ENCODE data around the gene TCF15. TPM values are rescaled to one million over a fixed set of nuclear protein-coding genes. Genes with fewer than 3 reads are reported as not detected.

TCF15 gene
- total and polyA plus RNA-seq, 2 of the 13 experiments (the other 11 are each of a cell fraction or from before 2014, with no cell fraction given): not detected

DNA sequence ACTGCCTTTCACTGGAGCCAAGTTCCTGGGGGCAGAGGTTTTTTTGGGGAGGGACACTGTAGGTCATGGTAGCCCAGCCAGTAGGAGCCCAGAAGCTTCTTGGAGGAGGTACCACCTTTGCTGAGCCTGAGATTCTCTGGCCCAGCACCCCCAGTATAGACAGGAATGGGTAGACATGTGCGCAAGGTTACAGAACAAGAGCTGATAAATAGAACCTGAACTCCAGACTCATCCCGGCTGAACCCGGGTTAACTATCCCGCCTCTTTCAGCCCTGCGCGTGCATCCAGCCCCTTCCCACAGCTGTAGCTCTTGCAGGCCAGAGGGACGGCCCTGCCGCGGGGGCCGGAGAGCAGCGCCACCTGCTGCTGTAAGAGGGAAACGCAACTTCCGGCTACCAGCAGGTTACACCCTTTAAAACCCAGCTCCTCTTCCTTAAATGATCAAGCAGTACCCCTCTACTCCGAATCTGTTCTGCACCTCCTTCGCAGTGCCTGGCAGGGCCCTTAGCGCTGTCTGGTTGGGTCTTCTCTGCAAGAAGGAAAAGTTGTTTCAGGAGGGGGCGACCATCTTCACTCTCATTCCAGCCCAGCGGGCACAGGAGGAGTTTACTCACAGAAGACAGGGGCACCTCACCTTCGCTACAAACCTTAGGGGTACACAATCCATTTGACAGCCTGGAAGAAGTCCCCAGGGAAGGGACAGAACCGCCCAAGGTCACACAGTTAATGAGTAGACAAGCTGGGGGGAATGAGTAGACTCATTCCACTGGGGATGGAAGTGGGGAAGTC, 35.4 kb upstream of the TCF15 start (continued):
- no peak for TF ChIP-seq FLYWCH1 (CRISPR knock-in tag; IDR thresholded peaks at IDR 0.05)
- TF ChIP-seq, protein P1, sequence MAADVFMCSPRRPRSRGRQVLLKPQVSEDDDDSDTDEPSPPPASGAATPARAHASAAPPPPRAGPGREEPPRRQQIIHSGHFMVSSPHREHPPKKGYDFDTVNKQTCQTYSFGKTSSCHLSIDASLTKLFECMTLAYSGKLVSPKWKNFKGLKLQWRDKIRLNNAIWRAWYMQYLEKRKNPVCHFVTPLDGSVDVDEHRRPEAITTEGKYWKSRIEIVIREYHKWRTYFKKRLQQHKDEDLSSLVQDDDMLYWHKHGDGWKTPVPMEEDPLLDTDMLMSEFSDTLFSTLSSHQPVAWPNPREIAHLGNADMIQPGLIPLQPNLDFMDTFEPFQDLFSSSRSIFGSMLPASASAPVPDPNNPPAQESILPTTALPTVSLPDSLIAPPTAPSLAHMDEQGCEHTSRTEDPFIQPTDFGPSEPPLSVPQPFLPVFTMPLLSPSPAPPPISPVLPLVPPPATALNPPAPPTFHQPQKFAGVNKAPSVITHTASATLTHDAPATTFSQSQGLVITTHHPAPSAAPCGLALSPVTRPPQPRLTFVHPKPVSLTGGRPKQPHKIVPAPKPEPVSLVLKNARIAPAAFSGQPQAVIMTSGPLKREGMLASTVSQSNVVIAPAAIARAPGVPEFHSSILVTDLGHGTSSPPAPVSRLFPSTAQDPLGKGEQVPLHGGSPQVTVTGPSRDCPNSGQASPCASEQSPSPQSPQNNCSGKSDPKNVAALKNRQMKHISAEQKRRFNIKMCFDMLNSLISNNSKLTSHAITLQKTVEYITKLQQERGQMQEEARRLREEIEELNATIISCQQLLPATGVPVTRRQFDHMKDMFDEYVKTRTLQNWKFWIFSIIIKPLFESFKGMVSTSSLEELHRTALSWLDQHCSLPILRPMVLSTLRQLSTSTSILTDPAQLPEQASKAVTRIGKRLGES (CRISPR knock-in tag; IDR thresholded peaks at IDR 0.05; ENCODE audit: borderline replicate concordance): no peak
- no peak for TF ChIP-seq RBAK (CRISPR knock-in tag; IDR thresholded peaks at IDR 0.05)
- peak; percentile 90 for TF ChIP-seq BRCA1 (CRISPR knock-in tag; IDR thresholded peaks at IDR 0.05)
- TF ChIP-seq ZNF101 (CRISPR knock-in tag; IDR thresholded peaks at IDR 0.05; ENCODE audit: borderline replicate concordance, low read depth): no peak
- peak in 1 of 2 experiments; percentile 47; a peak in 1 of 4 replicates for TF ChIP-seq NR2F1 (CRISPR knock-in tag; IDR thresholded peaks at IDR 0.05)
- TF ChIP-seq, protein P2, sequence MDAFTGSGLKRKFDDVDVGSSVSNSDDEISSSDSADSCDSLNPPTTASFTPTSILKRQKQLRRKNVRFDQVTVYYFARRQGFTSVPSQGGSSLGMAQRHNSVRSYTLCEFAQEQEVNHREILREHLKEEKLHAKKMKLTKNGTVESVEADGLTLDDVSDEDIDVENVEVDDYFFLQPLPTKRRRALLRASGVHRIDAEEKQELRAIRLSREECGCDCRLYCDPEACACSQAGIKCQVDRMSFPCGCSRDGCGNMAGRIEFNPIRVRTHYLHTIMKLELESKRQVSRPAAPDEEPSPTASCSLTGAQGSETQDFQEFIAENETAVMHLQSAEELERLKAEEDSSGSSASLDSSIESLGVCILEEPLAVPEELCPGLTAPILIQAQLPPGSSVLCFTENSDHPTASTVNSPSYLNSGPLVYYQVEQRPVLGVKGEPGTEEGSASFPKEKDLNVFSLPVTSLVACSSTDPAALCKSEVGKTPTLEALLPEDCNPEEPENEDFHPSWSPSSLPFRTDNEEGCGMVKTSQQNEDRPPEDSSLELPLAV (CRISPR knock-in tag; conservative IDR thresholded peaks at IDR 0.05; ENCODE audit: low read depth): no peak
- TF ChIP-seq CENPX (CRISPR knock-in tag; IDR thresholded peaks at IDR 0.05): no peak
- peak; percentile 77; the same call in 1 of the 2 replicates for TF ChIP-seq ZNF598 (CRISPR knock-in tag; IDR thresholded peaks at IDR 0.05; ENCODE audit: borderline replicate concordance)
- peak; percentile 83; the same call in 1 of the 2 replicates for TF ChIP-seq SETDB1 (CRISPR knock-in tag; IDR thresholded peaks at IDR 0.05; ENCODE audit: borderline replicate concordance)
- TF ChIP-seq JDP2 (CRISPR knock-in tag; IDR thresholded peaks at IDR 0.05; ENCODE audit: borderline replicate concordance): no peak
- TF ChIP-seq, protein P3, sequence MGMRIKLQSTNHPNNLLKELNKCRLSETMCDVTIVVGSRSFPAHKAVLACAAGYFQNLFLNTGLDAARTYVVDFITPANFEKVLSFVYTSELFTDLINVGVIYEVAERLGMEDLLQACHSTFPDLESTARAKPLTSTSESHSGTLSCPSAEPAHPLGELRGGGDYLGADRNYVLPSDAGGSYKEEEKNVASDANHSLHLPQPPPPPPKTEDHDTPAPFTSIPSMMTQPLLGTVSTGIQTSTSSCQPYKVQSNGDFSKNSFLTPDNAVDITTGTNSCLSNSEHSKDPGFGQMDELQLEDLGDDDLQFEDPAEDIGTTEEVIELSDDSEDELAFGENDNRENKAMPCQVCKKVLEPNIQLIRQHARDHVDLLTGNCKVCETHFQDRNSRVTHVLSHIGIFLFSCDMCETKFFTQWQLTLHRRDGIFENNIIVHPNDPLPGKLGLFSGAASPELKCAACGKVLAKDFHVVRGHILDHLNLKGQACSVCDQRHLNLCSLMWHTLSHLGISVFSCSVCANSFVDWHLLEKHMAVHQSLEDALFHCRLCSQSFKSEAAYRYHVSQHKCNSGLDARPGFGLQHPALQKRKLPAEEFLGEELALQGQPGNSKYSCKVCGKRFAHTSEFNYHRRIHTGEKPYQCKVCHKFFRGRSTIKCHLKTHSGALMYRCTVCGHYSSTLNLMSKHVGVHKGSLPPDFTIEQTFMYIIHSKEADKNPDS (CRISPR knock-in tag; IDR thresholded peaks at IDR 0.05): no peak
- TF ChIP-seq HES4 (CRISPR knock-in tag; IDR thresholded peaks at IDR 0.05; ENCODE audit: borderline replicate concordance): no peak
- TF ChIP-seq PAWR (CRISPR knock-in tag; IDR thresholded peaks at IDR 0.05; ENCODE audit: borderline replicate concordance): no peak
- no peak for TF ChIP-seq PLRG1 (conservative IDR thresholded peaks at IDR 0.05)
- no peak; the same call in 1 of the 2 replicates for TF ChIP-seq ZNF746 (CRISPR knock-in tag; IDR thresholded peaks at IDR 0.05)
- TF ChIP-seq ZNF33A (CRISPR knock-in tag; IDR thresholded peaks at IDR 0.05; ENCODE audit: borderline replicate concordance): 0 out of 2 replicates have a peak, but pooled peaks have one; percentile 29
- TF ChIP-seq PBX2 (CRISPR knock-in tag; IDR thresholded peaks at IDR 0.05): no peak
- peak; percentile 95 for TF ChIP-seq NFKB2 (CRISPR knock-in tag; IDR thresholded peaks at IDR 0.05; ENCODE audit: borderline replicate concordance)
- no peak for TF ChIP-seq ZNF20 (CRISPR knock-in tag; IDR thresholded peaks at IDR 0.05)
- TF ChIP-seq ZZZ3 (CRISPR knock-in tag; IDR thresholded peaks at IDR 0.05; ENCODE audit: borderline replicate concordance): peak; percentile 70; the same call in 1 of the 2 replicates

Data from HepG2 (cell line).